ENCODE measurements around the gene KCNJ4. TPM values are rescaled to one million over a fixed set of nuclear protein-coding genes. Genes with fewer than 3 reads are reported as not detected.

The KCNJ4 gene
- polyA plus RNA-seq, 1 donor (not counting 4 experiments of a cell fraction or from before 2014, with no cell fraction given): not detected

GRCh38 chr22:38469306-38469781, 14.3 kb upstream of the KCNJ4 start:
- Histone ChIP-seq H3K4me3 (ENCODE audit: control insufficient read depth in 2 of 3, extremely low read depth in 1 of 3, insufficient read depth in 2 of 3, low read depth in 1 of 3, low read length in 3 of 3) (no peak overlapping the region), H3K9me3 (ENCODE audit: control insufficient read depth, low read depth, low read length) (no peaks in the 10 kb centered on the region), H3K4me1 (ENCODE audit: control insufficient read depth, extremely low read depth, insufficient read depth, low read length) (peaks cover 12% of the 10 kb centered on the region), H3K27ac (ENCODE audit: control insufficient read depth, insufficient read depth, low read length) (no peak overlapping the region), H4K20me1 (ENCODE audit: control insufficient read depth, extremely low read depth, insufficient read depth, low read length) (no peaks in the 10 kb centered on the region), H2AFZ (ENCODE audit: control insufficient read depth, low read length) (no peak overlapping the region), H3K79me2 (ENCODE audit: control insufficient read depth, insufficient read depth, low read length) (no peaks in the 10 kb centered on the region), H3K4me2 (ENCODE audit: control insufficient read depth, extremely low read depth, insufficient read depth, low read depth, low read length) (no peak overlapping the region), H3K36me3 (ENCODE audit: control insufficient read depth in 2 of 2, extremely low read depth in 1 of 2, insufficient read depth in 2 of 2, low read length in 2 of 2) (no peaks in the 10 kb centered on the region), H3K9ac (ENCODE audit: control insufficient read depth, extremely low read depth, insufficient read depth, low read length) (no peak overlapping the region), H3K9me1 (ENCODE audit: control insufficient read depth, extremely low read depth, insufficient read depth, low read length) (no peaks in the 10 kb centered on the region), H3K27me3 (ENCODE audit: control insufficient read depth, extremely low read depth, insufficient read depth, low read length) (peaks cover 8% of the 10 kb centered on the region)
- dilution Hi-C loops (cut with MboI; ENCODE audit: extremely low pct_ligation_motif_present, low sequenced_read_pairs): no loop called here
- DNase-seq (ENCODE audit: low read depth, low spot score) (no peak), FAIRE-seq (no peak)
- TF ChIP-seq EZH2 (IDR thresholded peaks at IDR 0.05; ENCODE audit: low read length): no peak
- TF ChIP-seq, protein P1, sequence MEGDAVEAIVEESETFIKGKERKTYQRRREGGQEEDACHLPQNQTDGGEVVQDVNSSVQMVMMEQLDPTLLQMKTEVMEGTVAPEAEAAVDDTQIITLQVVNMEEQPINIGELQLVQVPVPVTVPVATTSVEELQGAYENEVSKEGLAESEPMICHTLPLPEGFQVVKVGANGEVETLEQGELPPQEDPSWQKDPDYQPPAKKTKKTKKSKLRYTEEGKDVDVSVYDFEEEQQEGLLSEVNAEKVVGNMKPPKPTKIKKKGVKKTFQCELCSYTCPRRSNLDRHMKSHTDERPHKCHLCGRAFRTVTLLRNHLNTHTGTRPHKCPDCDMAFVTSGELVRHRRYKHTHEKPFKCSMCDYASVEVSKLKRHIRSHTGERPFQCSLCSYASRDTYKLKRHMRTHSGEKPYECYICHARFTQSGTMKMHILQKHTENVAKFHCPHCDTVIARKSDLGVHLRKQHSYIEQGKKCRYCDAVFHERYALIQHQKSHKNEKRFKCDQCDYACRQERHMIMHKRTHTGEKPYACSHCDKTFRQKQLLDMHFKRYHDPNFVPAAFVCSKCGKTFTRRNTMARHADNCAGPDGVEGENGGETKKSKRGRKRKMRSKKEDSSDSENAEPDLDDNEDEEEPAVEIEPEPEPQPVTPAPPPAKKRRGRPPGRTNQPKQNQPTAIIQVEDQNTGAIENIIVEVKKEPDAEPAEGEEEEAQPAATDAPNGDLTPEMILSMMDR (optimal IDR thresholded peaks at IDR 0.05 in 1 of 3, IDR thresholded peaks at IDR 0.05 in 1 of 3, conservative IDR thresholded peaks at IDR 0.05 in 1 of 3; ENCODE audit: extremely low read depth in 1 of 3, insufficient read depth in 2 of 3, low read length in 3 of 3): no peak

- Histone ChIP-seq H3K27ac (ENCODE audit: control insufficient read depth, insufficient read depth, low read length) (peak overlapping the region; percentile 36), H4K20me1 (ENCODE audit: control insufficient read depth, extremely low read depth, insufficient read depth, low read length) (no peaks in the 10 kb centered on the region), H3K9me3 (ENCODE audit: control insufficient read depth, low read depth, low read length) (no peaks in the 10 kb centered on the region), H3K9ac (ENCODE audit: control insufficient read depth, extremely low read depth, insufficient read depth, low read length) (peak overlapping the region; percentile 81), H3K79me2 (ENCODE audit: control insufficient read depth, insufficient read depth, low read length) (no peaks in the 10 kb centered on the region), H3K4me2 (ENCODE audit: control insufficient read depth, extremely low read depth, insufficient read depth, low read depth, low read length) (peak overlapping the region; percentile 91), H3K9me1 (ENCODE audit: control insufficient read depth, extremely low read depth, insufficient read depth, low read length) (no peaks in the 10 kb centered on the region), H3K4me1 (ENCODE audit: control insufficient read depth, extremely low read depth, insufficient read depth, low read length) (peaks cover 12% of the 10 kb centered on the region), H3K36me3 (ENCODE audit: control insufficient read depth in 2 of 2, extremely low read depth in 1 of 2, insufficient read depth in 2 of 2, low read length in 2 of 2) (no peaks in the 10 kb centered on the region), H3K4me3 (ENCODE audit: control insufficient read depth in 2 of 3, extremely low read depth in 1 of 3, insufficient read depth in 2 of 3, low read depth in 1 of 3, low read length in 3 of 3) (peak overlapping the region; percentile 51 to 76 (median 62)), H3K27me3 (ENCODE audit: control insufficient read depth, extremely low read depth, insufficient read depth, low read length) (peaks cover 8% of the 10 kb centered on the region), H2AFZ (ENCODE audit: control insufficient read depth, low read length) (peak overlapping the region; percentile 97)
- FAIRE-seq (no peak), DNase-seq (ENCODE audit: low read depth, low spot score) (no peak)
- dilution Hi-C loops (cut with MboI; ENCODE audit: extremely low pct_ligation_motif_present, low sequenced_read_pairs): no loop called here
- TF ChIP-seq, protein P1 (optimal IDR thresholded peaks at IDR 0.05 in 1 of 3, IDR thresholded peaks at IDR 0.05 in 1 of 3, conservative IDR thresholded peaks at IDR 0.05 in 1 of 3; ENCODE audit: extremely low read depth in 1 of 3, insufficient read depth in 2 of 3, low read length in 3 of 3): no peak
- no peak for TF ChIP-seq EZH2 (IDR thresholded peaks at IDR 0.05; ENCODE audit: low read length)
Measured at GRCh38 chr22:38468443-38469305, 13.7 kb upstream of the KCNJ4 start.
